SIG-M5 (cell line): ENCODE results near the gene SRGAP2C.
"Not testable (repeated sequence)": the region's sequence is repeated elsewhere in the genome, so short reads cannot be mapped to it uniquely, and the experiment has no call there.

Experiments used
- DNase-seq: peaks from one replicate; lab custom pipeline; 2025; lab: John Stamatoyannopoulos, UW

SRGAP2C gene

DNA sequence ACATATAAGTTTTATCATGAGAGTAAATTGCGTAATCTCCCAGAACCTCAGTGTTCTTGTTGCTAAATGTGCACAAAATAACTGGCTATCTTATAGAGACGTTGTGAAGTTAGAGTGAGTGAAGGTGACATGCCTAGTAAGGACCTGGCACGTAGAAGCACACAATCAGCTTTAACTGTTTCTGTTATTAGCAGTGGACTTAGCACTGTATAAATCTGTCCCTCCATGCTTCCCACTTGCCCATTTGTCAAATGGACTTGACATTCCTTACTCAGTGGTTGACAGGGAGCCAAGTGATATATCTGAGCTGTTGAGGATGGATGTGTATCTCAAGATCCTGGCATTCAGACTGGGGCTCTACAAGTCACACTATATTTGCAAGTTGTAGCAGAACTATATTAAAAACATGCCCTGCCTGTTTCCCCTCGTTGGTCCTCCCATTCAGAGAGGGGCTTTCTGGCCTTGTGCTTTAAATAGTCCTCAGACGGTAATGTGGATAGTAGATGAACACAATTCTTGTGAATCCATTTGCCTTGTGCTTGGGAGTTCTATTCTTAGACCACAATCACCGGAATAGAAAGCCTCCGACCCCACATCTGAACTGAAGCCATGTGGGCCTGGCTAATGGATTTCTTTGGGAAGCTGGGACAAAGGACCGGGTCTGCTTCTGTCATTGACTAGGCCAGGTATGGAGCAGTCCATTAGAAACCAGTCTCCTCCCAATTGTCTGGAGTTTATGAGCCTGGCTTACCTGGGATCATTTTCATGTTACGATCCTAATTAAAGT is 43.0 kb downstream of the SRGAP2C start:
- DNase-seq = not testable (repeated sequence)

DNA sequence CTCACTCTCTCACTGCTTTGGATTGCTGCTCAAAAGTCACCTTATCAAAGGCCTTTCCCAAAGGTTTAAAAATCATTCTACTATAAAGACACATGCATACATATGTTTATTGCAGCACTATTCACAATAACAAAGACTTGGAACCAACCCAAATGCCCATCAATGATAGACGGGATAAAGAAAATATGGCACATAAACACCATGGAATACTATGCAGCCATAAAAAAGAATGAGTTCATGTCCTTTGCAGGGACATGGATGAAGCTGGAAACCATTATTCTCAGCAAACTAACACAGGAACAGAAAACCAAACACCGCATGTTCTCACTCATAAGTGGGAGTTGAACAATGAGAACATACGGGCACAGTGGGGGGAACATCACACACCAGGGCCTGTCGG is 45.9 kb downstream of the SRGAP2C start:
- not testable (repeated sequence) for DNase-seq

DNA sequence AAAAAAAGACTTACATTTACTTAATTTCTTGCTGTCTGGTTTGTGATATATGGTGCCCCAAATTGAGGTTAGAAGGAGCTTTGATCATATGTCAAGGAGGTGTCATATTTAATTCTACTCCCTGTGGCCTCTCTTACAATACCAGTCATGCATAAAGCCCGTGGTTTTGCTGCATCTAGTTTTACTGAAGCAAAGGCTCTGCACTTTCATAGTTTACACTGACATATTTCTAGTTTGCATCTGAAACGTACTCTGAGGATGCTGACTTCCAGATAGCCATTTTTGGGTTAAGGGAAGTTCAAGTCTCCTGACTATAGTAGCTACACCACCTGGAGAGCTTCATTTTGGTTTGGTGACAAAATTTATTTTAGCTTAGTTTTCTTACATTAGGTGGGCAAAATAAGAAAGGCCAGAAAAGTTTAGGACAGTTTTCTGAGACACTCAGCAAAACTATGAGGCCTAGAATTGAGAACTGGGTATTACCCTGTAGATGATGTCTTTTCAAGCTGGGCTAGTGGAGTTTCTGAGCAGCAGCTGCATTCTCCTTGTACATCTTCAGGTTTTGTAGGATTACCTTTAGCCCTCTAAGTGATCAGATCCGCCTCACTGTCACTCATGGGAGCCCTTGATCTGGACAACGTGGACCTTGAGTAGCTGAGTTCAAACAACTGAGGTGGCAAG is 47.8 kb downstream of the SRGAP2C start:
- not testable (repeated sequence) for DNase-seq

DNA sequence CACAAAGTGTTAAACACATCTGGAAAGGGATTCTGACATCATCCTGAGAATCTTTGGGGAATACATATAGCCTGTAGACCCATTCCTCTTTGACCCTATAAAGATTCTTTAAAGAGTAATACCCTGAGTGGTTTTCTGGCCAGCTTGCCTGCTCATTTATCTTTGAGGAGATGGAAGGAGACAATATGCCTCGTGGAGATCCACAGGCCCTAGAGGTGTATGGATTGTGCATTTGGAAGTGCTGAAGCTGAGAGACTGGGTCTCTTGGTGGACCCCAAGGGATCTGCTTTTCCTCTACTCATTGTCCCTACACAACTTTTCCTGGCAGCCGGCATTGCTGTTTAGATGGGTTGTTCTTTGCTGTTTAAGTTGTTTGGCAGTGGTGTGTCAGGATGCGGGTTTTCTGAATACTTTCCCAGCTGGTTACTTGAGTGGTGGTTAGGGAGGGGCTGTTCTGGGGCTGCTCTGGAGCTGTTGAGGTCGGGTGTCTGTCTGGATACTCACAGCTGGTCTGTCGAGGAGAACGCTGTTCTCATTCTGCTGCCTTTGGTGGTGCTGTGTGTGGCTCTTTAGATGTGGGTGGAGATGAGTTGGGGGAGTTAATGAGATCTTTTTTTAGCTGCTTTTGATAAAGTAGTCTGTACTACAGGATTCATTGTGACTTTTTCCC is 49.5 kb downstream of the SRGAP2C start:
- not testable (repeated sequence) for DNase-seq

DNA sequence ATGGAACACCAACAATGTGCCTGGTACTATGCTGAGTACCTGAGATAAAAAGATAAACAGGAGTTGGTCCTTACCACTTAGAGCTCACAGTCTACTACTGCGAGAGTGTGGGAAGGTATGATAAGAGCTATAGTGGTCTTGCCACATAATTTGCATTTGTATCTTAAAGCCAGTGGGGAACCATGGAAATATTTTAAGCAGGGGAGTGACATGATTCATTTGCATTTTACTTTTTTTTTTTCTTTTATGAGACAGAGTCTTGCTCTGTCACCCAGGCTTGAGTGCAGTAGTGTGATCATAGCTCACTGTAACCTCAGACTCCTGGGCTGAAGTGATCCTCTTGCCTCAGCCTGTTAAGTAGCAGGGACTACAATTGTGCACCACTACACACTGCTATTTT is 53.6 kb downstream of the SRGAP2C start:
- DNase-seq = not testable (repeated sequence)

DNA sequence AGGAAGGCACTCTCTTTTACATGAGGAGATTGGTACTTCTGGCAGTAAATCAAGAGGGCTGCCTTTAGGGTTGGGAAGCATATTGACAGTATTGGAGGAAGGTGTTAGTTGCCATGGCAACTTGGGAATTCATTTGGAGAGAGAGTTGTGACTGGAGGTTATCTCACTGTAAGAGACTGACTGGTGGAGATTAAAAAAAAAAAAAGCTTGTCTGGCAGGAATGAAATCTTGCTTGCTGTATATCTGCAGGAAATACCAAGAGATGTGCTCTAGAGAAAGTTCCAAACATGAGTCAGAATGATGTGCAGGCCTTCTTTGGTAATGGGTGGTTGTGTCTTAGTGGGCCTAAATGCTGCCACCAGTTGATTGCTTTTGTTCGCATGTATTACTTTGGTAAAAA is 59.1 kb downstream of the SRGAP2C start:
- DNase-seq = not testable (repeated sequence)

DNA sequence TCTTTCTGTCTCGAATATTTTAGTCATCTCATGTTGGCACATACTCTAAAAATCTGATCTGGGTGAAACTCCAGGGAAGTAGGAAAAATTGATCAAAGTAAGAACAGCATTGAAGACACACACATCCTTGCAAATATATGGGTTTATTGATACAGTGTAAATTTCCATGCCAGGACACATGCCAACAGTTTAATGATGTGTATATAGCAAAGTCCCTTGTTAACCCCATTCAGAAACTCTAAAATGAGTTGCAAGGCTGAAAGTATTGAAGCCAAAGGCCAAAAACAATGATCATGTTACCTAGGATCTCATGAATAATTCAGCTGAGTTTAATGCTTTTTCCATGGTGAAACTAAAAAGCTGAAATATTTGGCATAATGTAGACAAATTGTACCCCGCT is 61.6 kb downstream of the SRGAP2C start:
- not testable (repeated sequence) for DNase-seq

DNA sequence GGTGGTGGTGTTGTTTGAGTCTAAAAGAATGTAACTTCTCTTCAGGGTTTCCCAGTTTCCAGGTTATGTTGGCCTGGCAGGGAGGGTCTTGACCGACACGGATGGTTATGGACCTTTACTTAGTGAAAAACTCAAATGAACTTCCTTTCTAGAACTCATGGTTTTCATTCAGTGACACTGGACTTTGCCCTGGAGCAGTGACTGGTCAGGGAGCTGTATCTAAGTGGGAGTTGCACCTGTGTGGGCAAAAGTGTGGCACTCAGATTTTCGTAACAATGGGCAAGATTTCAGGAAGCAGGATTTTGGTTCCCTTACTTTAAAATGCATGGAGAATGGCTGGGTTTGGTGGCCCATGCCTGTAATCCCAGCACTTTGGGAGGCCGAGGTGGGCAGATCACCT is 67.9 kb downstream of the SRGAP2C start:
- DNase-seq = not testable (repeated sequence)

DNA sequence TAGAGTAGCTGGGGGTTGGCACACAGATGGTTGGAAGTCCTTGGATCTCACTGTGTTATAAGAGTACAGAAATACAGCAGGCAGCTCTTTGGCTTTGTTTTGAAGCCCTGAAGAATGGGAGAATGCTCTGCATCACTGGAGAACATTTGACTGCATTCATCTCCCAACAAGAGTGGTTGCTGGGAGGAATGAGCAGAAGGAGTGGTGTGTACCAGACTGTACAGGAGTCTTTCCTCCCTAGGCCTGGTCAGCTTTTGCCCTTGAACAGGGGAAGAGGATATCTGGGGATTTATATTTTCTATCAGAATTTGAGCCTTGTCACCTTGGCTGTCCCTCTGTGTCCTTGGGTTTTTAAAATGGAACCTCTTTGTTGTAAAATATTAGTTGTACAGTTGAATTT is 69.8 kb downstream of the SRGAP2C start:
- not testable (repeated sequence) for DNase-seq

DNA sequence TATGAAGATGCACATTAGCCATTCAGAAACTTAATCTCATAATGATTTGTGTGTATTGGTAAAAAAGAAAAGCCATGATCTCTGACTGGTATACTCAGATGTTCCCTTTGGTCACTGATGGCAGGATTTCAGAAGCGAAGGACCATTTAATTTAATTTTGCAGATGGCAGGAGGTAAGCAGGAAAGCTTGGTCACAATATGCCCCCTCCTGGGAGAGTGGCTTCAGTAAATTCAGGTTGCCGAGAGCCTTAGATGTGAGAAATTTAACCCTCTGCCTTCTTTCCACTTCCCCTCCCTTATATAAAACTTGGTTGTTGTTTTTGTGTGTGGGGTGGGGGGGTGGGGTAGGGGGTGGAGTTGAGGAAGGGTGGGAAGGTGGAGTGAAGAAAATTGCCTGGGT is 72.9 kb downstream of the SRGAP2C start:
- not testable (repeated sequence) for DNase-seq

DNA sequence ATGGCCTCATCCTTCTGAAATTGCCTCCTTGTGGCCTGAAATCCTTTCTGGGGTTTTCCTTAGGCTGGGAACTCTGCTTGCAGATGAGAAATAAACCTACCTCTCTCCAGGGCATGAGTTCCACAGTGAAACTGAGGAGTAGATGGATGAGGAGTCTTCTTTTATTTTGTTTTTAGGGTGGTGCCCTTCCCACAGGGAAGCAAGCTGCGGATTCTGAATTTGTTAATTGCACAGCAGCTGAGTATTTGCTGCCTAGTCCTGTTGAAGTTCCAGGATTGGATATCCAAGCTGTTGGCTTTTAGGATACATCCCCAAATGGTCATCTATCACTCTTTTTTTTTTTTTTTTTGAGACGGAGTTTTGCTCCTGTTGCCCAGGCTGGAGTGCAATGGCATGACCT is 73.4 kb downstream of the SRGAP2C start:
- not testable (repeated sequence) for DNase-seq

DNA sequence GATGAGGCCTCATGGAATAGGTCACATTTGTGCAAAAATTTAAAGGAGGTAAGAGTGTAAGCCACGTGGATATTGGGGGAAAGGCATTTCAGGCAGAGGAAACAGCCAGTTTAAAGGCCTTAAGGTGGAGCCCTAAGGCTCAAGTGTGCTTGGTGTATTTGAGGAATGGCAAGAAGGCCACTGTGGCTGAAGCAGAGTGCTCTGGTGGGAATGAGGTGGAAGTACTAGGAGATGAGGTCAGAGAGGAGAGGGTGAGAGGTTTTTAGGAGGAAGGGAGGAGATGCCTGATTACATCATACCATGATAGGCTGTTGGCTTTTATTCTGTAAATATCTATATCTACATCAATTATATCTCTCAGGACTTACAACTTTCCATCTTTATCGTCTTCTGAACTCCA is 75.4 kb downstream of the SRGAP2C start:
- DNase-seq = not testable (repeated sequence)

DNA sequence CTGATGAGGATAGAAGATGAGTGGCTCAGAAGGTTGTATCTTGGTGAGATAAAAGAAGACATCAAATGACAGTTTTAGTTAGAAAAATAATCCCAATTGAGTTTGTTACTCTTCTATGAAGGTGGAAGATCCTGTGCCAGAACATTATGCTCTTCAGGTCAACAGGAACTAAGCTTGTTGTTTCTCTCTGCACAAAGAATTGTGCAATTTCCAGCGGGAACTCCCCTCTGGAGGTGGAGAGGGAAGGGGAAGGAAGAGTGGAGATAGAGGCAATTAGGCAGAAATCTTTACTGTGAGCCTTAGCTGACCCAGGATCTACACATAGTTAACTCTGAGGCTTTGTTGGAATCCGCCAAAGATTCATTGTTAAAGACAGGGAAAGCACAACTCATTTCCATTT is 77.4 kb downstream of the SRGAP2C start:
- not testable (repeated sequence) for DNase-seq

DNA sequence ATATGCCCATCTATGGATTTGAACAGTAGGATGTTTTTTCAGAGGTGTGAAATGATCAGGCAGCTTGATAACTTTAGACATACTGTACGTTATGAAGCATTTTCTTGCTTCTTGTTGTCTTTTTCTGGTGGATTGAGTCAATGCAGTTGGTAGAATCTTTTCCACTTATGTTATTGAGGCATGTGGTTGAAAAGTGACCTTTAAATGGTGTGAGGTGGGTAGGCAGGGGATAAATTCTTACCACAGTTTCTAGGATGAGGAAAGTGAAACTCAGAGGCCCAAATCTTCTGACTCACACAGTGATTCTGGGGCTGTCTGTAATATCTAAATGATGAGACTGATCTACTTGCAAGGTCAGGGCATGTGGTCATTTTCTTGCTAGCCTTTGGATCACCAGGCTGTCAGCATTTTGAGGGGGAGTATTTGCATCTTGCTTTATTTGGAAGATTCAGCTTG is 79.0 kb downstream of the SRGAP2C start:
- not testable (repeated sequence) for DNase-seq

DNA sequence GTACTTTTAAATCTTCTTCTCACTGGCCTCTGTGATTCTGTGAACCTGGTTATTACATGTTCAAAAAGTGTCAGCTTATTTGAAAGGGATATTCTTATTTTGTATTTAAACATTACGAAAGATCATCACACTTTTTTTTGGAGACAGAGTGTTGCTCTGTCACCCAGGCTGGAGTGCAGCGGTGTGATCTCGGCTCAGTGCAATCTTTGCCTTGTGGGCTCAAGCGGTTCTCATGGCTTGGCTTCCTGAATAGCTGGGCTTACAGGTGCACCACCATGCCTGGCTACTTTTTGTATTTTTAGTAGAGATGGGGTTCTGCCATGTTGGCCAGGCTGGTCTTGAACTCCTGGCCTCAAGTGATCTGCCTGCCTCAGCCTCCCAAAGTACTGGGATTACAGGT is 82.3 kb downstream of the SRGAP2C start:
- not testable (repeated sequence) for DNase-seq

DNA sequence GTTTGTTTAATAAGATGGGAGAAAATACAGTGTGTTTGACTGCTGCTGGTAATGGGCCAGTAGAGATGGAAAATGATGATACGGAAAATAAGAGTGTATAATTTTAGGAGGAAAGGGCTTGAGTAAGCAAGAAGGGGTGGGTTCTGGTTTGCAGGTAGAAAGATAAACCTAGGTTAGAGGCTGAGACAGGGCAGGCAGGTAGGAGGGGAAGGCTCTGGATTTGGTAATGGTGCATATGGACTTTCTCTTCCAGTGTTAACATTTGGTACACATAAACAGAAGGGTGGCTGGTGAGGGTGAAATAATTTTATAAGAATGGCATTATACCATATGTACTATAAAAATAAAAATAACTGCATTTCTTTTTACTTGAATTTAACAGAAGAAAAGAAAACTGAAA is 84.5 kb downstream of the SRGAP2C start:
- not testable (repeated sequence) for DNase-seq

DNA sequence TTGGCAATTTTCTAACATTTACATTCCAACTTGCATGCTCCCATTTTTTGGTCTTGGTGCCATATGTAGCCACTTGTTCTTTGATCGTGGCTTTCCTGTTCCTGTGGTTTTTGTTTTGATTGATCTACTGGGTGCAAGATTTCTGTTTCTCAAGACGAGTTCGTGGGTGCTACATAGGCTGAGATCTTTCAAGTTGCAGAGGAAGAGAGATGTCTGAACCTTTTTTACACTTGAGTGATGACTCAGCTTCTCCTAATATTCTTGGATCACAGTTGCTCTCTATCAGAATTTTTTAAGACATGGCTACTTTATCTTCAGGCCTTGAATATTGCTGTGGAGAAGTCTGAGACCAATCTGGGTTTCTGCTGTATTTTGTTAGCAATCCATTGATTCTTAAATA is 85.2 kb downstream of the SRGAP2C start:
- DNase-seq = not testable (repeated sequence)

DNA sequence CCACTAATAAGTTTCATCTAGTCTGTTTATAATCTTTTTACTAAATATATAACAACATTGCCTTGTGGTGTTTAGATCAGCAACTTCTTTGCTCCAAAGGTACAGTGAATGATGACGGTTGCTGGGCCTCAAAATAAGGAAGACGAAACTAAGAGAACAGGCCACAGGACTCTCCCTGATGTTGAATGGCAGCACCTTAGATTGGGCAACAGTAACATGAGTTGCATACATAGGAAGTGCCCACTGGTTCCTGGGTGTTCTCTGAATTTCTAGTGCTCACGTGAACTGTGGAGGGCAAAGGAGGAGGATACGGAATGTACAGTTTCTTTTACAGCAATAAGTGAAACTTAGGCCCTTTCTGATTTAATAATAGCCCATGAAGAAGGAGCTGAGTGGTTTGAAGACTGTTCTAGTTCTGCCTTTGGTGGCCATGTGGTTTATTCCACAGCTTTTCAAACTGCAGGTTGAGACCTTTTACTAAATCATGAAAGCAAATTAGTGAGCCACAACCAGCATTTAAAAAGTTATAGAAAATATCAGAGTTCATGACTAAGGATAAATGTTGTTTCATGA is 86.5 kb downstream of the SRGAP2C start:
- DNase-seq = peak; percentile 1

DNA sequence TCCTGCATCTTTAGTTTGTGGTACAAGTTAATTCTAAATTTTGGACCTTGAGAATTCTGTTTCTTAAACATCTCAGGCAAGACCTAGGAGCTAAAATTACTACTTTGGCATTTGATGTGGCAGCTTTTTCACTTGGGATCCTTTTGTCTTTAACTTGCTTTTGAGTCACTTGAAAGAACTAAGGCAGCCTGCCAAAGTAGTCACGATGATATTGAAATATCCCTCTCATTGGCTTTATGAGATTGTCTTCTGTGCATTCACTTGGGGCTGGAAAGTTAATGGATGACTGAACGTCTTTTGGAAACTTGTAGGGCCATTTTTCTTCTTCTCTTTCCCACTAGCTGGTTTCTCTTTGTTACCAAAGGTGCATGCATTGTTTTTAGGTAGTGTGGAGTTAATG is 90.7 kb downstream of the SRGAP2C start:
- not testable (repeated sequence) for DNase-seq

DNA sequence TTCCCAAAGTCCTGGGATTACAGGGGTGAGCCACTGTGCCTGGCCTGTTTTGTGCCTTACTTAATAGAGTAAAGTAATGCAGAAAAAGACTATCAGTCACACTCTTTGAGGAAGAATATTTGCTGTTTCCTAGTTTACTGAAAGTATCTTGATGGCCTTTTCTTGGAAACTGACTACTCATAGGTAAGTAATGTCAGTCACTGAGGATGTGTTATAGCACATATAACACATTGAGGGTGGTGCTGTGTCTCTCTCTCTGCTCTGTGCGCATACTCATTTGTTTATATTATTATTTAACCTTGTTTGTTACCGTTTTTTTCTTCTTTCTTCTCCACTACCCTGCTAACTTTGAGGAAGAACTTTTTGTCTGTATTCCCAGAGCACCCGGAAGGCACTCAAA is 93.4 kb downstream of the SRGAP2C start:
- not testable (repeated sequence) for DNase-seq

DNA sequence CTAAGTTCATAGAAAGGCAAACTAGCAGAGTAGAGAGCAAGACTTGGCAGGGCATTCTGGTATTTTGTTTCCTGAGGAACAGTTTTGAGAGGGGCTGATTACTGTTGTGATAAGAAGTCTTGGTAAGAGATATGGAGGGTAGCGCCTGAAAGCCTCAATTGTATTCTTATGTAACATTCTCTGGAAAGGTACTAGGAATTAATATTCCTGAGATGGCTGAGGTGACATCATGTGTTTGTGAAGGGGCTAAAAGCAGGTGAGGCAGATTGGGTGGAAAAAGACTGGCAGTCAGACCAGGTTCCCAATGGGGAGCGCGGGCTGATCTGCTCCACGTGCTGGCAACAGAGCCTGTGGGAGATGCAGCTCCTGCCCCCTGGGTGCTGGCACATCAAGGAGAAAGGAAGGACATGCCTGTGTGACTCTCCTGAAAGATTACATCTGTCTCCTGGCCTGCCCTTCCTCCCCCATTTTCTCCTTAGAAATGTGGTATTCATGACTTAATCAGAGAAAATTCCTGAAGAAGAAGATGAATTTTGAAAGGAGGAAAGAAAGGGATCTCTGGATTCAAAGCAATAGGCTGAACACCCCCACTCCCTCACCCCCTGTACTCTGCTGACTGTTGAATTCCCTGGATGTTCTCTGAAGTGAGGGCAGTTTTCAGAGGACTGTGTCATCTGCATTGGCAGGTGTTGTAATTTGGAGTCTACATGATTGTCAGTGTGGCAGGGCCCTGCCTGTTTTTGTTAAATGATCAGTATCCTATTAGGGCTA is 94.2 kb downstream of the SRGAP2C start:
- DNase-seq = not testable (repeated sequence)

DNA sequence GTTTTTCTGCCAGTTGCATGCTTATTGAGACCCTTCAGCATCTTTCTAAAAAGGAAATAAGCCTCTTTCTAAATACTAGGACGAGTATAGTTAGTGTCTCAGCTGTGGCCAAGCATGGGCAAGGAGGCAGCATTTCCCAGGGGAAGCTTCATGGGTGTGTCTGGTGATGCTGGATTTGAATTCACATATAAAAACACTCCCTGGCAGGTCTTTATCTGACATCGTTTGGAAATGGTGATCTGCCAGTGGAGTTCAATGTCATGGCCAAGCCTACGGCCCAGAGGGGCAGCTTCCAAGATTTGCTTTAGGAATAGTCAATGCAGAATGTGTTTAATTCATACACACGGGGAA is 94.7 kb downstream of the SRGAP2C start:
- not testable (repeated sequence) for DNase-seq
